Activated CD4-positive, alpha-beta T cell treated with anti-CD3 and anti-CD28 coated beads, Interleukin-2, amount 50 U/mL, for 24 hours (primary cell): ENCODE results near the gene SLC5A6.
"Not testable (repeated sequence)": the region's sequence is repeated elsewhere in the genome, so short reads cannot be mapped to it uniquely, and the experiment has no call there.

Source experiments
- DNase-seq, 2 donors: peaks; one replicate each; pipeline ENCODE4 v3.0.0-alpha.2; 2020; ENCODE audit warnings: low read depth in 1 of 2, low spot score in 1 of 2

SLC5A6 gene

GRCh38 chr2:27208486-27209050, 3.5 kb downstream of the SLC5A6 start:
- no peak for DNase-seq

DNA sequence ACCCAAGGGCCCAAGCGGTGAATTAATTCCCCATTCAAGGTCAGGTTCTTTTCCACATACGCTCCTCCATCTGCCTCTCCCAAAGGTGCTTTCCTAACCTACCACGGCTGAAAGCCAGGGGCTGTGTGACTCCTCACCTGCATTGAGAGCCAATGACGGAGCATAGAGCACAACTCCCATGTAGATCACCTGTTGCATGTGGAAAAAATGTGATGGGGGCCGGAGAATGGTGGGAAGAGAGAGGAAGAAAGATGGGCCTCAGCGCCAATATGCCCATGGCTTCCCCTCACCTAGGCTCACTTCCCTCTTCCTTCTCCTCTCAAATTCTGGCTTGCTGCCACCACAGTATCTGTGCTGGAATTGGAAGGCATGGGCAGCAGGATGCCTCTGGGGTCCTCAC, 5.7 kb downstream of the SLC5A6 start:
- DNase-seq = no peak

DNA sequence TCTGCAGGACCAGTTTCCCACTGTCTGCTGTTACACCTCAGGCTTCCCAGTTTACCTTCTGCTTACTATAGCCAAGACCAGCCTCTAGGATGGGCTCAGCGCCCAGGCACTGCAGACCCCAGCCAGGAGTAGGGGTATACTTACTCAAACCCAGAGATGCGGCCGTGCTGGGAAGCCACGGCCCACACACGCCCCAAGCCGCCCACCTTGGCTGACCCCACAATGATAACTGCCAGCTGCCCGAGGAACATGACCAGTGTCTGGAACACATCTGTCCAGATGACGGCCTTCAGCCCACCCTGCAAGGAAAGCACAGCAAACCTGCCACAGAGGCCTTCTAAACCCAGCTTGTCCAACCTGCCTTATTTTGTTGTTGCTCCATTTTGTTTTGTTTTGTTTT, 6.9 kb downstream of the SLC5A6 start:
- DNase-seq = no peak

DNA sequence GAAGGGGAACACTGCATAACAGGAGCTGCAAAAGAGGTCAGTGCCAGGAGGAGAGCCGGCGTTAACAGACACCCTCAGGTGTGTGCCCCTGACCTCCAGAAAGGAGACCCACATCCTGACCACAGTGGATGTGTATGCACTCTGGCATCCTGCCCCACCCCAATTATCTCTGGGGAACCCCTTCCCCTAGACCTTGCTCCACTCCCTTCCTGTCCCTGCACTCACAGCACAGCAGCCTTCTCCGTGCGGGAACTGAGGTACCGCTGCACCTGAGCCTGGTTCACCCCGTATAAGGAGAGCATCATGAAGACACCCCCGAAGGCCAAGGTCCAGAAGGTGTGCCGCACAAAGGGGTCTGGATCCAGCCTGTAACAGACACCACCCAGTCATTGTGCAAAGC, 7.5 kb downstream of the SLC5A6 start:
- no peak for DNase-seq

DNA sequence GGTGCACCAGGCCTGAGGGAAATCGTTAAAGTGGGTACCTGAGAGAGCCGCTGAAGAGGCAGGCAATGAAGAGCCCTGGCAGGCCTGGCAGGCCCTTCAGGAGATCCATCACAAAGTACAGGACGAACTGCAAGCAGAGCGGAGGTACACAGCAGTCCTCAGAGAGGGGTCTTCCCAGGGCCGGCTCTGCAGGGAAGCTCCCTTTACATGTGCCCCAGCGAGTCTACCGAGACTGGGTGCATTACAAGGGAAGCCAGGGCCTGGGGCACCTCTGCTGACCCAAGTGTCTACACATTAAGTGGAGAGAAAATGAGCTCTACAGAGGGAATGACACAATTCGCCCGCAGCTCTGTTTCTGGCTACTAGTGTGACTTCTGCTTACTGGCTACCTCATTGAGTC, 8.3 kb downstream of the SLC5A6 start:
- no peak for DNase-seq

DNA sequence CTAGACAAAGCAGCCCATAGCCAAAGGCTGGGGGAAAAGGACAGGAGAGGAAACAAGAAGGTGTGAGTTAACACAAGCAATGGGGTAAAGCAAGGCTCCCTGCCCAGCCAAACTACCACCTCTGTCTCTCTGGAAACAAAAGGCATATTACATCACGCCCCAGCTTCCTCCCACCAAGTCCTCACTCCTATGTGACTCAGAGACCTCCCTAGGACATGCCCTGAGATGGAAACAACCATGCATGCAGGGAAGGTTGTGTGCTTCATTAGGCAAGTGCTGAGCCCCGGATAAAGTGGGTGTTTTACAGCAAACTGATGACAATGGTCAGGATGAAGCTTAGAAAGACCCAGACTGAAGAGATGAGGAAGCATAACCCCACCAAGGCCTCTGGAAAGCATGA, 9.2 kb downstream of the SLC5A6 start:
- DNase-seq = no peak

- no peak for DNase-seq
These were observed 10.4 kb downstream of the SLC5A6 start for GRCh38 chr2:27201675-27202074.

DNA sequence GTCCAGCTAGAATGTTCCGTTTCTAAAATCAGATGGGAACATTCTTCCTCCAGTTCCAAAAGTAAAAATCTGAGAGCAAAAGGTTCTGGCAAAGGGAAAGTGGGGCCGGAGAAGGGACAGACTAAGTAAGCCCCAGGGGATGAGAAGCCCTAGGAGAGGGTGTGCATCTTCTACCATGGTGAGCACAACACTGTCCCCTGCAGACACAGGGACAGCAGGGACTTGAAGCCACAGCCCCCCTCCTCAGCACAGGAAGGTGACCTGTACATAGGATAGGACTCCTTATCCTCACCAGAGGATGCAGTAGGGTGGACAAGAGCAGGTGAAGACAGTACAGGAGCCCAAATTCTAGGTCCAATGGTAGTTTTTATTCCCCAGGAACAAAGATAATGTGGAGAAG, 12.8 kb downstream of the SLC5A6 start:
- no peak for DNase-seq

- DNase-seq = no peak
These were observed 13.4 kb downstream of the SLC5A6 start for GRCh38 chr2:27198627-27199026.

DNA sequence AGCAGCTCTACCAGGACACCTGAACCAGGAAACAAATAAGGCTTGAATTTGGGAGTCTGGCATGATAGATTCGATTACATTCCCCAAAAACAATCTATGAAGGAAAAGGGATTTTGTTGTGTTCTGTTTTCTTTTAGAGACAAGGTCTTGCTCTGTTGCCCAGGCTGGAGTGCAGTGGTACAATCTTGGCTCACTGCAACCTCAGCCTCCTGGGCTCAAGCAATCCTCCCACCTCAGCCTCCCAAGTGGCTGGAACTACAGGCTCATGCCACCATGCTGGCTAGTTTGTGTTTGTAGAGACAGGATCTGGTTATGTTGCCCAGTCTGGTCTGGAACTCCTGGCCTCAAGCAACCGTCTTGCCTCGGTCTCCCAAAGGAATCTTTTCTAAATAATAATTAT, 14.0 kb downstream of the SLC5A6 start:
- DNase-seq = not testable (repeated sequence)

- not testable (repeated sequence) for DNase-seq
These were observed 16.3 kb downstream of the SLC5A6 start for GRCh38 chr2:27195799-27196198.

- DNase-seq = no peak
These were observed 17.3 kb downstream of the SLC5A6 start for GRCh38 chr2:27194538-27195354.

- DNase-seq = no peak
These were observed 20.8 kb downstream of the SLC5A6 start for GRCh38 chr2:27191070-27191829.

DNA sequence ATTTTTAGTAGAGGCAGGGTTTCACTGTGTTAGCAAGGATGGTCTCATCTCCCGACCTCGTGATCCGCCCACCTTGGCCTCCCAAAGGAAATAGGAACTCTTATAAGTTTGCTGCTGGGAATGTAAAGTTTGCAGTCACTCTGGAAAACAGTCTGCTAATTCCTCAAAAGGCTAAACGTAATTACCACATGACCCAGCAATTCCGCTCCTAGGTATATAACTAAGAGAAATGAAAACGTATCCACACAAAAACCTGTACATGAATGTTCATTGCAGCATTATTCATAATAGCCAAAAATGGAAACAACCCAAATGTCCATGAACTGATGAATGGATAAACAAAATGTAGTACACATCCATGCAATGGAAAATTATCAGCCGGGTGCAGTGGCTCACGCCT, 22.1 kb downstream of the SLC5A6 start:
- DNase-seq = no peak

GRCh38 chr2:27186613-27187345, 25.3 kb downstream of the SLC5A6 start:
- DNase-seq = no peak

- no peak for DNase-seq
These were observed 26.6 kb downstream of the SLC5A6 start for GRCh38 chr2:27185331-27186026.

- DNase-seq = no peak
These were observed 28.0 kb downstream of the SLC5A6 start for GRCh38 chr2:27184115-27184514.

DNA sequence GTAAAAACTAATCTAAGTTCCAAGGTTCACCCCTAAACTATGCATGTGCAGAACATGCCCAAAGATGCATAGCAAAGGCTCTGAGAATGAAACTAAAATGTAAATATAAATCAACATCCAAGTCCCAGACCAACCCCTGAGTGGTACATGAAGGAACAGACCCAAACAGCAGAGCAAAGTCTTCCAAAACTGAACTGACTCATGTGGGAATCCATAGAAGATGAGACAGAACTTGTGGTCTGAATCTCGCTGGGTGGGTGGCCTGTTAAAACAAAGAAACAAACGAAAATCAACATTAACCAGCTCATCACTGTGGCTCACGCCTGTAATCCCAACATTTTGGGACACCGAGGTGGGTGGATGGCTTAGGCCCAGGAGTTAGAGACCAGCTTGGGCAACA, 29.7 kb downstream of the SLC5A6 start:
- no peak for DNase-seq

GRCh38 chr2:27179344-27180000, 32.6 kb downstream of the SLC5A6 start:
- no peak for DNase-seq

- DNase-seq = no peak
These were observed 33.6 kb downstream of the SLC5A6 start for GRCh38 chr2:27178469-27178868.
